HEK293T (cell line): ENCODE data around the gene SDHB.

Source experiments
- ARNT ChIP-seq: fragments of 450-650 bp; IDR thresholded peaks from 2 replicates; pipeline ENCODE4 v1.6.1; 2017; ENCODE audit warnings: mild to moderate bottlenecking
- BHLHE40 ChIP-seq: fragments of 450-650 bp; IDR thresholded peaks from 2 replicates; pipeline ENCODE4 v1.6.1; 2016; ENCODE audit warnings: mild to moderate bottlenecking, moderate library complexity, borderline replicate concordance
- ELF4 ChIP-seq: fragments of 450-650 bp; IDR thresholded peaks from 2 replicates; pipeline ENCODE4 v1.6.1; 2017; ENCODE audit warnings: antibody characterized with exemption
- FOXK2 ChIP-seq: fragments of 450-650 bp; IDR thresholded peaks from 2 replicates; pipeline ENCODE4 v1.6.1; 2016; ENCODE audit warnings: mild to moderate bottlenecking
- HDGF ChIP-seq: fragments of 450-650 bp; IDR thresholded peaks from 2 replicates; pipeline ENCODE4 v1.6.1; 2017; ENCODE audit warnings: antibody characterized with exemption, borderline replicate concordance
- NFRKB ChIP-seq: fragments of 450-650 bp; IDR thresholded peaks from 2 replicates; pipeline ENCODE4 v1.6.1; 2016; ENCODE audit warnings: mild to moderate bottlenecking, moderate library complexity
- PKNOX1 ChIP-seq: fragments of 450-650 bp; IDR thresholded peaks from 2 replicates; pipeline ENCODE4 v1.6.1; 2016
- TARDBP ChIP-seq: fragments of 450-650 bp; IDR thresholded peaks from 2 replicates; pipeline ENCODE4 v1.6.1; 2016
- ZNF384 ChIP-seq: fragments of 450-650 bp; IDR thresholded peaks from 2 replicates; pipeline ENCODE4 v1.6.1; 2016

- no peak for TF ChIP-seq ZNF384
- TF ChIP-seq FOXK2 = no peak
- TF ChIP-seq HDGF = no peak
- TF ChIP-seq PKNOX1 = no peak
- no peak for TF ChIP-seq BHLHE40
- TF ChIP-seq ELF4 = no peak
- no peak for TF ChIP-seq ARNT
- TF ChIP-seq NFRKB = no peak
- no peak for TF ChIP-seq TARDBP
These were observed 12.7 kb upstream of the SDHB start for GRCh38 chr1:17066361-17067068.
